H9 (cell line): ENCODE data around the gene ZNF638. TPM values are rescaled to one million over a fixed set of nuclear protein-coding genes. Genes with fewer than 3 reads are reported as not detected.

ENCODE experiments used
- DNase-seq: peaks from one replicate; pipeline ENCODE4 v3.0.0-alpha.2; 2017
- H2AFZ ChIP-seq: one replicate; pipeline ENCODE4 v1.6.1; 2013; ENCODE audit warnings: mild to moderate bottlenecking, low read length, control low read depth, moderate library complexity
- H2AK5ac ChIP-seq: 2 replicates; pipeline ENCODE4 v1.6.1; 2013; ENCODE audit warnings: low read length, control low read depth, mixed read lengths; ENCODE audit not compliant: insufficient read length
- H2BK120ac ChIP-seq: one replicate; pipeline ENCODE4 v1.6.1; 2013; ENCODE audit warnings: low read depth, mild to moderate bottlenecking, low read length, control low read depth, inconsistent platforms; ENCODE audit not compliant: poor library complexity, severe bottlenecking
- H2BK12ac ChIP-seq: 2 replicates; pipeline ENCODE4 v1.6.1; 2013; ENCODE audit warnings: low read length, control low read depth, mixed read lengths, low read depth; ENCODE audit not compliant: insufficient read length
- H2BK15ac ChIP-seq: 2 replicates; pipeline ENCODE4 v1.6.1; 2013; ENCODE audit warnings: low read depth, low read length, control low read depth
- H2BK20ac ChIP-seq: one replicate; pipeline ENCODE4 v1.6.1; 2013; ENCODE audit warnings: low read depth, mild to moderate bottlenecking, low read length, control low read depth, inconsistent platforms; ENCODE audit not compliant: poor library complexity, severe bottlenecking
- H2BK5ac ChIP-seq: 2 replicates; pipeline ENCODE4 v1.6.1; 2013; ENCODE audit warnings: low read length, control low read depth, mixed read lengths; ENCODE audit not compliant: insufficient read length
- H3K14ac ChIP-seq: 2 replicates; pipeline ENCODE4 v1.6.1; 2013; ENCODE audit warnings: low read length, control low read depth; ENCODE audit not compliant: insufficient read depth
- H3K18ac ChIP-seq: 2 replicates; pipeline ENCODE4 v1.6.1; 2013; ENCODE audit warnings: low read depth, mild to moderate bottlenecking, mixed read lengths, low read length, control low read depth; ENCODE audit not compliant: insufficient read length
- H3K23ac ChIP-seq: 2 replicates; pipeline ENCODE4 v1.6.1; 2013; ENCODE audit warnings: low read length, control low read depth, mixed read lengths, low read depth; ENCODE audit not compliant: insufficient read length
- H3K23me2 ChIP-seq: 2 replicates; pipeline ENCODE4 v1.6.1; 2013; ENCODE audit warnings: low read depth, mild to moderate bottlenecking, mixed read lengths, low read length, control low read depth; ENCODE audit not compliant: insufficient read length, poor library complexity, severe bottlenecking
- H3K27ac ChIP-seq: 2 replicates; pipeline ENCODE4 v1.5.1; 2013; ENCODE audit warnings: low read length, control low read depth, mixed read lengths, low read depth; ENCODE audit not compliant: insufficient read length
- H3K27me3 ChIP-seq: 2 replicates; pipeline ENCODE4 v1.6.1; 2013; ENCODE audit warnings: low read length, control low read depth, inconsistent platforms; ENCODE audit not compliant: insufficient read depth
- H3K4ac ChIP-seq: 2 replicates; pipeline ENCODE4 v1.6.1; 2013; ENCODE audit warnings: low read depth, mild to moderate bottlenecking, control low read depth, inconsistent platforms, low read length, moderate library complexity
- H3K4me1 ChIP-seq: 2 replicates; pipeline ENCODE4 v1.6.1; 2013; ENCODE audit warnings: low read length, control low read depth, inconsistent platforms; ENCODE audit not compliant: insufficient read depth
- H3K4me2 ChIP-seq: 2 replicates; pipeline ENCODE4 v1.6.1; 2013; ENCODE audit warnings: low read length, control low read depth, mixed read lengths; ENCODE audit not compliant: insufficient read length, insufficient read depth
- H3K56ac ChIP-seq: 2 replicates; pipeline ENCODE4 v1.6.1; 2013; ENCODE audit warnings: low read depth, mild to moderate bottlenecking, mixed read lengths, low read length, control low read depth; ENCODE audit not compliant: insufficient read length
- H3K79me1 ChIP-seq: 2 replicates; pipeline ENCODE4 v1.6.1; 2013; ENCODE audit warnings: low read depth, mild to moderate bottlenecking, moderate library complexity, low read length, control low read depth, inconsistent platforms; ENCODE audit not compliant: insufficient read depth, poor library complexity, severe bottlenecking
- H3K79me2 ChIP-seq: 2 replicates; pipeline ENCODE4 v1.6.1; 2013; ENCODE audit warnings: low read length, control low read depth, inconsistent platforms; ENCODE audit not compliant: insufficient read depth
- H3K9ac ChIP-seq: 2 replicates; pipeline ENCODE4 v1.6.1; 2013; ENCODE audit warnings: low read length, control low read depth, mixed read lengths; ENCODE audit not compliant: insufficient read length; ENCODE audit errors: extremely low read depth
- H3K9me3 ChIP-seq: one replicate; pipeline ENCODE4 v1.6.1; 2013; ENCODE audit warnings: low read depth, low read length, inconsistent platforms; ENCODE audit not compliant: control insufficient read depth
- H3T11ph ChIP-seq: one replicate; pipeline ENCODE4 v1.6.1; 2013; ENCODE audit warnings: mild to moderate bottlenecking, low read length, control low read depth, inconsistent platforms
- H4K20me1 ChIP-seq: one replicate; pipeline ENCODE4 v1.6.1; 2013; ENCODE audit not compliant: control insufficient read depth, insufficient read length, insufficient read depth
- H4K5ac ChIP-seq: 2 replicates; pipeline ENCODE4 v1.6.1; 2013; ENCODE audit warnings: low read depth, mild to moderate bottlenecking, mixed read lengths, low read length, control low read depth; ENCODE audit not compliant: insufficient read length
- H4K8ac ChIP-seq: replicated peaks from 2 replicates; pipeline ENCODE4 v1.6.1; 2013; ENCODE audit warnings: low read length, control low read depth, mixed read lengths, low read depth; ENCODE audit not compliant: insufficient read length
- H4K91ac ChIP-seq: 2 replicates; pipeline ENCODE4 v1.6.1; 2013; ENCODE audit warnings: low read depth, mild to moderate bottlenecking, moderate library complexity, mixed read lengths, low read length, control low read depth; ENCODE audit not compliant: insufficient read length
- H3K27ac Mint-ChIP-seq, 3 experiments: 2 replicates in 2 of 3; 3 replicates in 1 of 3; pipeline ENCODE4 v1.8.0; 2020 to 2021; ENCODE audit warnings: mixed read lengths in 3 of 3, mild to moderate bottlenecking in 1 of 3, moderate library complexity in 1 of 3
- H3K27me3 Mint-ChIP-seq: 2 replicates; pipeline ENCODE4 v1.8.0; 2021; ENCODE audit warnings: low read depth, mild to moderate bottlenecking, moderate library complexity, mixed read lengths
- H3K36me3 Mint-ChIP-seq, 3 experiments: 2 replicates in 2 of 3; 3 replicates in 1 of 3; pipeline ENCODE4 v1.8.0; 2020 to 2021; ENCODE audit warnings: low read depth in 3 of 3, mixed read lengths in 3 of 3; ENCODE audit not compliant: insufficient read depth in 1 of 3
- H3K4me1 Mint-ChIP-seq, 2 experiments: 2 replicates each; pipeline ENCODE4 v1.8.0; 2020; ENCODE audit warnings: mixed read lengths in 2 of 2
- H3K4me3 Mint-ChIP-seq, 2 experiments: 2 replicates in 1 of 2; 3 replicates in 1 of 2; pipeline ENCODE4 v1.8.0; 2020 to 2021; ENCODE audit warnings: mild to moderate bottlenecking in 2 of 2, mixed read lengths in 2 of 2, moderate library complexity in 1 of 2
- H3K9me3 Mint-ChIP-seq, 2 experiments: 2 replicates in 1 of 2; 3 replicates in 1 of 2; pipeline ENCODE4 v1.8.0; 2020; ENCODE audit warnings: mild to moderate bottlenecking in 2 of 2, mixed read lengths in 2 of 2, moderate library complexity in 1 of 2
- WGBS: extraction: QIAGEN DNeasy Blood & Tissue Kit; methylation state at CpG from one replicate; pipeline ENCODE4 v1.1.7; 2013; ENCODE audit warnings: missing lambda C conversion rate, low lambda C conversion rate, mixed read lengths; ENCODE audit not compliant: insufficient read length; ENCODE audit errors: extremely low coverage; 5-methylcytosine and 5-hydroxymethylcytosine counted together
- total RNA-seq: library from RNA; stranded (reverse); gene quantifications from 2 replicates; pipeline ENCODE4 v1.2.1, GENCODE V29; 2021
- TF ChIP-seq, protein P1 (sequence below): fragments of 200-600 bp; sonication (generic); conservative IDR thresholded peaks from 3 replicates; pipeline ENCODE4 v1.8.0; 2021; ENCODE audit warnings: antibody characterized with exemption, mild to moderate bottlenecking

The ZNF638 gene
- total RNA-seq, 1 experiment from 2014 or later: 146 TPM

- H3K4ac ChIP-seq: no peak overlapping the region
- H4K91ac ChIP-seq: no peak overlapping the region
- no peaks in the 10 kb centered on the region for H3K79me1 ChIP-seq
- H3K4me1 ChIP-seq: peaks cover 9% of the 10 kb centered on the region; the same call in 1 of the 2 replicates
- no peak overlapping the region for H2BK15ac ChIP-seq
- H3K23ac ChIP-seq: no peak overlapping the region
- H3K27me3 Mint-ChIP-seq: peaks cover 35% of the 10 kb centered on the region
- peaks cover 37% of the 10 kb centered on the region for H3K27me3 ChIP-seq
- H3K79me2 ChIP-seq: no peaks in the 10 kb centered on the region
- no peak overlapping the region for H3T11ph ChIP-seq
- no peaks in the 10 kb centered on the region for H3K9me3 ChIP-seq
- H3K4me3 Mint-ChIP-seq: no peak overlapping the region
- no peaks in the 10 kb centered on the region for H3K9me3 Mint-ChIP-seq
- H3K56ac ChIP-seq: no peak overlapping the region
- no peak overlapping the region for H2BK12ac ChIP-seq
- no peak overlapping the region for H3K27ac Mint-ChIP-seq
- H3K9ac ChIP-seq: no peak overlapping the region
- TF ChIP-seq, protein P1, sequence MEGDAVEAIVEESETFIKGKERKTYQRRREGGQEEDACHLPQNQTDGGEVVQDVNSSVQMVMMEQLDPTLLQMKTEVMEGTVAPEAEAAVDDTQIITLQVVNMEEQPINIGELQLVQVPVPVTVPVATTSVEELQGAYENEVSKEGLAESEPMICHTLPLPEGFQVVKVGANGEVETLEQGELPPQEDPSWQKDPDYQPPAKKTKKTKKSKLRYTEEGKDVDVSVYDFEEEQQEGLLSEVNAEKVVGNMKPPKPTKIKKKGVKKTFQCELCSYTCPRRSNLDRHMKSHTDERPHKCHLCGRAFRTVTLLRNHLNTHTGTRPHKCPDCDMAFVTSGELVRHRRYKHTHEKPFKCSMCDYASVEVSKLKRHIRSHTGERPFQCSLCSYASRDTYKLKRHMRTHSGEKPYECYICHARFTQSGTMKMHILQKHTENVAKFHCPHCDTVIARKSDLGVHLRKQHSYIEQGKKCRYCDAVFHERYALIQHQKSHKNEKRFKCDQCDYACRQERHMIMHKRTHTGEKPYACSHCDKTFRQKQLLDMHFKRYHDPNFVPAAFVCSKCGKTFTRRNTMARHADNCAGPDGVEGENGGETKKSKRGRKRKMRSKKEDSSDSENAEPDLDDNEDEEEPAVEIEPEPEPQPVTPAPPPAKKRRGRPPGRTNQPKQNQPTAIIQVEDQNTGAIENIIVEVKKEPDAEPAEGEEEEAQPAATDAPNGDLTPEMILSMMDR: no peak
- H3K14ac ChIP-seq: no peak overlapping the region
- no peak overlapping the region for H3K27ac ChIP-seq
- no CpG with 5 or more reads among the region's 6 CpGs for WGBS
- H2BK5ac ChIP-seq: no peak overlapping the region
- no peak overlapping the region for H2BK120ac ChIP-seq
- no peak for DNase-seq
- no peaks in the 10 kb centered on the region for H4K20me1 ChIP-seq
- no peak overlapping the region for H3K18ac ChIP-seq
- H2BK20ac ChIP-seq: no peak overlapping the region
- no peak overlapping the region for H2AFZ ChIP-seq
- H3K4me1 Mint-ChIP-seq: peaks cover 32 to 39% of the 10 kb centered on the region in 2 experiments
- H2AK5ac ChIP-seq: no peak overlapping the region
- no peaks in the 10 kb centered on the region for H3K23me2 ChIP-seq
- no peak overlapping the region for H4K8ac ChIP-seq
- H4K5ac ChIP-seq: no peak overlapping the region
- H3K4me2 ChIP-seq: no peak overlapping the region
- no peaks in the 10 kb centered on the region for H3K36me3 Mint-ChIP-seq
Observed at GRCh38 chr2:71460056-71460455, 128.5 kb downstream of the ZNF638 start.
